ELF-1 (cell line): ENCODE measurements around the gene CHST4.
"Not testable (repeated sequence)": the region's sequence is repeated elsewhere in the genome, so short reads cannot be mapped to it uniquely, and the experiment has no call there.

Source experiments
- DNase-seq: peaks from one replicate; pipeline ENCODE4 v3.0.0-alpha.2; 2016; ENCODE audit warnings: low read depth, low spot score

Gene CHST4

GRCh38 chr16:71526111-71526631, at the start of gene CHST4:
Gene CHST4 (plus strand): TSS chr16:71526426. CDS start chr16:71536678, 10,252 bp downstream.
- DNase-seq, result peak; percentile 94

DNA sequence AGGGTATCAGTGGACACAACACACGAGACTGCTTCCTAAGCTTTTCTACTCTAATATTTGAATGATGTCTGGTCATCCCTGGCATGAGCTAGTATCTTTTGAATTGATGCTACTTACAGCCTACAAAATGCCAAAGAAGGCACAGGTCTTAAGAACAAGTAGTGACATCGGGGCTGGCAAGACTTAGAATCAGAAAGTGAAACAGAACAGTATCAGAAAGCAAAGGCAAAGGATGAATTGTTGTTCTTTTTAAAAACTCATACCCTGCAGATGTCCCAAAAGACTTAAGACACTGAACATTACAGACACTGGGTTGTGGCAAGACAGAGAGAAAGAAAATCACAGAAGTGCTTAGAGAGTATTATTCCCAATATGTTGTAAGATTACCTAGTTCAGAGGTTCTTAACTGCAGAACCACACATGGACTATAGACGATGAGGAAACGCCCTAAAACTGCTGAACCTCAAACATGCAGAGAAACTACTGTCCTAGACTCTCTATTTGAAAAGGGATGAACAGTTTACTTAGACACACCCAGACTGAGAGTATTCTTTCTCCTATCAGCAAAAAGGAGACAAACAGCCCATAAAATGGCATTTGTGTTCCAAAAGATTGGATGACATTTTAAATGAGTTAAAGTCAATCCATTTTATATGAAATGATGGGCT, 49.6 kb upstream of the CHST4 start:
- no peak for DNase-seq

- peak; percentile 34 for DNase-seq
Observed at GRCh38 chr16:71479420-71479819, 46.8 kb upstream of the CHST4 start.

GRCh38 chr16:71480956-71481355, 45.3 kb upstream of the CHST4 start:
- no peak for DNase-seq

DNA sequence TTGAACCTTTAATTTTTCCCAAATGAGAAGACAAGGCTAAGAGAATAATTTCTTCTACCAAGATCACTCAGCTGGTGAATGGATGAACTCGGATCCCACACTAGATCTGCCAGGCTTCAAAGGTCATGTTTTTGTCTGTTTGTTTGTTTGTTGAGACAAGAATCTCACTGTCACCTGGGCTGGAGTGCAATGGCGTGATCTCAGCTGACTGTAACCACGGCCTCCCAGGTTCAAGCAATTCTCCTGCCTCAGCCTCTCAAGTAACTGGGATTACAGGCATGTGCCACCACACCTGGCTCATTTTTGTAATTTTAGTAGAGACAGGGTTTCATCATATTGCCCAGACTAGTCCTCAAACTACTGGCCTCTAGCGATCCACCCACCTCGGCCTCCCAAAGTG, 43.7 kb upstream of the CHST4 start:
- no peak for DNase-seq

- peak; percentile 85 for DNase-seq
Observed at GRCh38 chr16:71484006-71484893, 42.0 kb upstream of the CHST4 start.

- no peak for DNase-seq
Observed at GRCh38 chr16:71489122-71489521, 37.1 kb upstream of the CHST4 start, which contains the start of gene ZNF19. Gene ZNF19 (minus strand): TSS chr16:71489324. CDS start chr16:71482114, 7,210 bp downstream.

GRCh38 chr16:71490361-71490760, 35.9 kb upstream of the CHST4 start:
- DNase-seq, result no peak

- DNase-seq, result no peak
Observed at GRCh38 chr16:71491054-71491453, 35.2 kb upstream of the CHST4 start.

GRCh38 chr16:71492786-71493185, 33.4 kb upstream of the CHST4 start:
- DNase-seq, result no peak

- no peak for DNase-seq
Observed at GRCh38 chr16:71493213-71493612, 33.0 kb upstream of the CHST4 start.

DNA sequence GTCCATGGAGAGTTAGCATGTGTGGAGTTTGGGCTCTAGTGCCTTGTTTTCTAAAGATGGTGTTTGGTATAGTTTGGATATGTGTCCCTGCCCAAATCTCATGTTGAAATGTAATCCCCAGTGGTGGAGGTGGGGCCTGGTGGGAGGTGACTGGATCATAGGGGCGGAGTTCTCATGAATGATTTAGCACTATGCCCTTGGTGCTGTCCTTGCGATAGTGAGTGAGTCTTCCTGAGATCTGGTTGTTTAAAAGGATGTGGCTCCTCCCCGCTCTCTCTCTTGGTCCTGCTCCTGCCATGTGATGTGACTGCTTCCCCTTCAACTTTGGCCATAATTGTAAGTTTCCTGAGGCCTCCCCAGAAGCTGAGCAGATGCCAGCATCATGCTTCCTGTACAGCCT, 28.2 kb upstream of the CHST4 start:
- DNase-seq, result no peak

- peak; percentile 42 for DNase-seq
Observed at GRCh38 chr16:71499775-71500364, 26.4 kb upstream of the CHST4 start.

GRCh38 chr16:71500964-71501363, 25.3 kb upstream of the CHST4 start:
- DNase-seq, result no peak

DNA sequence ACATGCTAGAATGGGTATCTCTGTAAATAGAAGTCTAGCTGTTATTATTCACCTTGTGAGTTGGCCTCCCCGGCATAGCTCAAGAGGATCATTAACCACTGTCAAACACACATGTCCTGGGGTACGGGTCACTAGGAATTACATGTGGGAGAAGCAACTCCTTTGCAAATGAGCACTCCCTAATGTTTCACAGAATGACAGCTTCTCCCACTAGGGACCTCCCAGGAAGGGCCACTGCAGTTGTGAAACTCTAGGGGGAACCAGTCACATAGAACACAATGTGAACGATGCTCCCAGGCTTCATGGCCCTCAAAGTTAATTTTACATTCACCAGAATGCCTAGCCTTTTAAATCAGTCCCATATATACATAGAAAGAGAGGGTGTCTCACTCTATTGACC, 24.7 kb upstream of the CHST4 start:
- no peak for DNase-seq

GRCh38 chr16:71504051-71504450, 22.2 kb upstream of the CHST4 start:
- DNase-seq, result not testable (repeated sequence)

- DNase-seq, result no peak
Observed at GRCh38 chr16:71504901-71505300, 21.3 kb upstream of the CHST4 start.

- DNase-seq, result no peak
Observed at GRCh38 chr16:71507061-71507460, 19.2 kb upstream of the CHST4 start.

- DNase-seq, result no peak
Observed at GRCh38 chr16:71513302-71513701, 12.9 kb upstream of the CHST4 start.

DNA sequence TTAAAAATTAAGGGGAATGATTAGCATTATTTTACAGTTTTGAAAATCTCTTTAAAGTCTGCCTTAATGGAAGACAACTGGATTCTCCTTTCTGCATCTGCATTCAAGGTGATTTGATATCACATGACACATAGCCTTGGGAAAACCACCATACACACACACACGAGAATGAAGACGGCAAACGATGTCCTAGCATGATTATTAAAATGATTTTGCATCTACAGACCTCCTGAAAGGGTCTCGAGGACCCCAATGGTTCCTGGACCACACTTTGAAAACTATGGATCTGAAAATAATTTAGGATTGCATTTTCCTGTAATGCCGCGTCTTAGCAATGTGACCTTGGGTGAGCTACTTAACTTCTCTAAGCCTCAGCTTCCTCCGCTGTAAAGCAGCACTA, 11.8 kb upstream of the CHST4 start:
- DNase-seq, result no peak

DNA sequence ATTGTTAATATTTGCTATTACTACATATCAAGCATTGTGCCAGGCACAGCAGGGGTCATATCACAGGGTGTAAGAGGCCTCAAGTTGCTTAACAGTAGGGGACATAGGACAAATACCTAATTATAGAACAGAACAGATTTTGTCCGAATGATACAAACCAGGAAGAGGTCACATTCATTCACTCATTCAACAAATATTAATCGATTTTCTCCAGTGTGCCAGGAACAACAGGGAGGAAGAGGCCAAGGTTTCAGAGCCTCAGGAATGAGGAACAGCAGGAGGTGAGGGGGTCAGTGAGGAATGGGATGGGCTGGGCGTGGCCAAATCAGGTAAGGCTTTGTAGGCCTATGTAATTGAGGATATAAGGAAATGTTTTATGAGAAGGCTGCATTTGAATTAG, 11.2 kb upstream of the CHST4 start:
- DNase-seq, result no peak

DNA sequence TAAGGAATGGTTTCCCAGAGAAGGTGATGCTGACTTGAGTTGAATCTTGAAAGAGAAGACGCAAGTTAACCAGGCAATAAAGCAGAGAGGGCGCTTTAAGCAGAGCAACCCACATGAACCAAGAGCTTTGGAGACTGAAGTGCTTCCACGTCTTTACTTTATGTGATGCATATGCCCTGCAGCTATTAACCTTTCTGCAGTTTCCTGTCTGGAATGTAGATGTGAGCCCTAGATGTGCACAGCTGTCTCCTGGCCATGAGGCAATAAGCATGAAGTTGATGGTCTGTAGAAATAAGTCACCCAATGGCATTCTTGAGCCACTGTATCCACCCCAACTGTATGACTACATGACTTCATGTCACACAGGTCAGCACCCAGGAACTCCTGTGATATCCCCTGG, 5.7 kb upstream of the CHST4 start:
- DNase-seq, result no peak
